HG03469 (cell line): ENCODE data around the gene CFAP410.

Source experiments
- ATAC-seq: cut with Tn5 transposase; IDR thresholded peaks from one replicate; pipeline ENCODE4 v1.9.1; 2021; ENCODE audit warnings: mild to moderate bottlenecking, moderate library complexity, moderate number of reproducible peaks; ENCODE audit not compliant: unreplicated experiment

The CFAP410 gene

DNA sequence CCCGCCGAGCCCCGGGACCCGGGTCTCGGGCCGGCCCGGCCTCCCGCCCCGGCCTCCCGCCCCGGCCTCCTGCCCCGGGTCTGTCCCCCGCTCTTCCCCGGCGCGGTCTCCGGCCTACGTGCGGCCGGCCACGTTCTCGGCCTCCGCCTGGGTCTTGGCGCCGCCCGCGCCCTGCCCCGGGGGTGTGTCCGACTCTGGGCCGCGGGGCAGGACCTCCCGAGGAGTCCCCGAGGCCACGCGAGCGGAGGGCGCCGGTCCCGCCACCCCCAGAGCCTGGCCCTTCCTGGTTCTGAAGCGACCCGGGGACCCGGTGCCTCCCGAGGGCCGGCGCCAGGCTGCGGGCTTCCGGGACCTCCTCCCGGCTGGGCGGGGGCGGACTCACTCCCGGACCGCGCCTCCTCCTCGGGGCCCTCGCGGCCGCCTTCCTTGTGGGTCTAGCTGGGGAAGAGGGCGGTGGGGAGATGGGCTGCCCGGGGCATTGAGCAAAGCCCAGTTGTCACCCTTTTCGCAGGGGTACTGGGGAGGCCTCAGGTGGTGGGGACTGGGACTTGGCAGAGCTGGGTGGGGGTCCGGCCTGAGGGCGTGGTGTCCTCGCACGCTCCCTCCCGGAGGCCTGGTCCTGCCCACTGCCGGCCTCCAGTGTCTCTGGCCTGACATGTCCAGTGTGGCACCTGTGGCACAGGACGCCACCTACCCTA is 38.8 kb downstream of the CFAP410 start:
- peak; percentile 7 for ATAC-seq

DNA sequence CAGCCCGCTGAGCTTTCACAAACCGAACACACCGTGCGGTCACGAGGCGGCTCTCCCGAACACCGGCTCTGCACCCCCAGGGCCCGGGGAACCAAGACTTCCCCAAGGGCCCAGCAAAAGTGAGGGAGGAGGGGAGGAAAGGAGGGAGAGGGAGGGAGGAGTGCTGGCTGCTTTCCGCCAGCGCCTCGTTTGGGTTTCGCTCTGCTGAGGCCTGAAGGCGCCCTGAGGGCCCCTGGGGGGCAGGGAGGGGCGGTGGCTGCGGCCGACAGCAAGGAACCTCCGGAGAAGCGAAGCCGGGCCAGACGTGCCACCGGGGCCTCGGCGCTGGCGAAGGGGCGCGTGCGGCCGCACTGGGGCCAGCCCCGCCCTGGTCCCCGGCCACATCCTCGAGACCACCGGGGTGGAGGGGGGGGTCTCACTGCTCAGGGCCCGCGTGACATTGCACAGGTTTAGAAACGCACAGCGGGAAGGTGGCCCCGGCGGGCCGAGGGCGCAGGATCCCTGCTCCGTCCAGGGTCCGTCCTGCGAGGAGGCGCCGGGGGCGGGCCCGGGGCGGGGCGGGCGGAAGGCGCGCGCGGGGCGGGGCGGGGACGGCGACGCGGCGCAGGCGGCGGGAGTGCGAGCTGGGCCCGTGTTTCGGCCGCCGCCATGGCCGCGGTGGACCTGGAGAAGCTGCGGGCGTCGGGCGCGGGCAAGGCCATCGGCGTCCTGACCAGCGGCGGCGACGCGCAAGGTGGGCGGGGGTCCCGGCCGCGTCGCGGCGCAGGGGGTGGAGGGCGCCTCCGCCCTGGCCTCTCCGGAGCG is 39.5 kb downstream of the CFAP410 start, which contains the start of gene PFKL:
PFKL (plus strand) TSS at position 596 of the 804 bp plus-strand sequence; CDS start at position 649, 53 bp downstream.
- peak; percentile 35 for ATAC-seq

DNA sequence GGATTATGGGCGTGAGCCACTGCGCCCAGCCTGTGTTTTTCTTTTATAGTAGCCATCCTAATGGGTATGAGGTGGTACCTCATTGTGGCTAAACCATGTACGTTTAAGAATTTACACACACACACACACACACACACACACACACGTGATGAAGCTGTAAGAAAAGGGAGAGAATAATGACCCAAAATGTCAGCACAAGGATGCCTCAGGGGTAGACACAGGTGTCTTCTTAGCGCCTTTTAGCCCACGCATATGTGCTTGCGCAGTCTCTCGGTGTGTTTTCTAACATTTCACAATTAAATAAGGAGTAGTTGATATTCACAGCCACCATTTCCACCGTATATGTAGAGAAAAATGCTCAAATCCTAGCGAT is 40.1 kb downstream of the CFAP410 start:
- ATAC-seq, result no peak

DNA sequence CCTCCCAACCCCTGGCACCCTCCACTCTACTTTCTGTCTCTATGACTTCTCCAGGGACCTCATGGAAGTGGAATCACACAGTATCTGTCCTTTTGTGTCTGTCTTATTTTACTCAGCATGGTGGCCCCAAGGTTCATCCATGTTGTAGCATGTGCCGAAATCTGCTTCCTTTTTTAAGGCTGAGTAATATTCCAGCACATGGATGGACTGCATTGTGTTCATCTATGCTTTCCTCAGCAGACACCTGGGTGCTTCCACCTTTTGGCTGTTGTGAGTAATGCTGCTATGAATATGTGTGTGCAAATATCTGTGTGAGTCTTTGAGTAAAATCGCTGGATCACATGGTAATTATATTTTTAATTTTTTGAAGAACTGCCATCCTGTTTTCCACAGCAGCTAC is 40.9 kb downstream of the CFAP410 start:
- ATAC-seq, result no peak

DNA sequence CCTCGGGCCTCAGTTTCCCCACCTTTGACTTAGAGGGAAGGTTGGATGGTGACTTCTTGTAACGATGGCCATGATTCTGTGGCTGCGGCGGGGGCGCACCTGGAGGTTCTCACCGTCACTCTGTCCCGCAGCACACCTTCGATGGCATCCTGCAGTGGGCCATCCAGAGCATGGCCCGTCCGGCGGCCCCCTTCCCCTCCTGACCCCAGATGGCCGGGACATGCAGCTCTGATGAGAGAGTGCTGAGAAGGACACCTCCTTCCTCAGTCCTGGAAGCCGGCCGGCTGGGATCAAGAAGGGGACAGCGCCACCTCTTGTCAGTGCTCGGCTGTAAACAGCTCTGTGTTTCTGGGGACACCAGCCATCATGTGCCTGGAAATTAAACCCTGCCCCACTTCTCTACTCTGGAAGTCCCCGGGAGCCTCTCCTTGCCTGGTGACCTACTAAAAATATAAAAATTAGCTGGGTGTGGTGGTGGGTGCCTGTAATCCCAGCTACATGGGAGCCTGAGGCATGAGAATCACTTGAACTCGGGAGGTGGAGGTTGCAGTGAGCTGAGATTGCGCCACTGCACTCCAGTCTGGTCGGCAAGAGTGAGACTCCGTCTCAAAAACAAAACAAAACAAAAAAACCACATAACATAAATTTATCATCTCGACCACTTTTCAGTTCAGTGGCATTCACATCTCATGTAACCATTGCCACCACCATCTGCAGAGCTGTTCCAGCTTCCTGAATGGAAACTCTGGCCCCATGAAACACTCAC is 41.5 kb downstream of the CFAP410 start:
- no peak for ATAC-seq

DNA sequence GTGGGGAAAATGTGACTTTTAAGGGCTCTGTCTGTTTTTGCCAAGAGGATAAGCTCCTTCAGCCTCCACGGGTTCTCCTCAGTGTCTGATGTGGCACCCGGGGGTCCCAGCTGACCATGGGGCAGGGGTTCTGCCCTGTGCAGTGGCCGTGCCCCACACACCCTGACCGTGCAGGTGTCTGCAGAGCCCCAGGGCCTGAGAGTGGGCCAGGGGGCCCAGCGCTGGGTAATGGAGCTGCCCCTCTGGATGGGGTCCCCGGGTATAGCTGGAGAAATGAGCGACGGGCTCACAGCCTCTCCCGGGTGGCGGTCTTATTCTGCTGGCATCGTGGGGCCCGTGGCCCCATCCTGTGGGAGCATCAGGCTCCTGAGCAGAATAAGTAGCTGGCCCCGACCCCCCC is 42.3 kb downstream of the CFAP410 start:
- no peak for ATAC-seq

DNA sequence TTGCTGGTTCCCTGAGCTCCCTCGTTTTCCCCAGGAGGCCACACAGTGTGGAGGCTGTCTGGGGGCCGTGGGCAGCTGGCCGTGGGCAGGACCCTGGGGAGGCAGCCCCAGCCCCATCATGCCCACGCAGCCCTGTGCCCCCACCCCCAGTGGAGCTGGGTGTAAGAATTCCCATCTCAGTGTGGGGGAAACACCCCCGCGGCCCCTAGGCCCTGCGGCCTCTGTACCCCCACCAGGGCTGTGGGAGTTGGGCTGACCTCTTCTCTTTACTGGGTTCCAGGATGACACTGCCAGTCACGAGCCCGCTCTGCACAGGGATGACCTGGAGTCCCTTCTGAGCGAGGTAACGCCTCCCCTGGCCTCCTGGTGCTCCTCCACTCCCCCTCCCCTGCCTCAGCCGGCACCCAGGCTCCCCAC is 43.1 kb downstream of the CFAP410 start:
- no peak for ATAC-seq

DNA sequence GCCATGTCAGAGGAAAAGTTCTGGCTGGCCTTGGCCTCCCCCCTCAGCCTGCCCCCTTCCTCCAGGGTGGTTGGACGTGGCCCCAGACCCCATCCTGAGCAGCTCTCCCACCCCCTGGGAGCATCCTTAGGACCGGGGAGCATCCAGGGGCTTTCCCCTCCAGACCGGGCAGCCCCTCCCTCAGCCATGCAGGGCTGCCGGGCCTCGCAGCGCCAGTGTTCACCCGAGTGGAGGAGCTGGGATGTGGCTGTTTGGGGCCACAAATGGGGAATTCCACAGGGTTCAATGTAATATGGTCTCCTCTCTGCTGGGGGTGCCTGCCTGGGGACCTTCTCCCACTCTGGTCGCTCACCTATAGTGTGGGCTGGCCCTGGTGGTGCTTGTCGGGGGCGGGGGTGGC is 43.5 kb downstream of the CFAP410 start:
- no peak for ATAC-seq

DNA sequence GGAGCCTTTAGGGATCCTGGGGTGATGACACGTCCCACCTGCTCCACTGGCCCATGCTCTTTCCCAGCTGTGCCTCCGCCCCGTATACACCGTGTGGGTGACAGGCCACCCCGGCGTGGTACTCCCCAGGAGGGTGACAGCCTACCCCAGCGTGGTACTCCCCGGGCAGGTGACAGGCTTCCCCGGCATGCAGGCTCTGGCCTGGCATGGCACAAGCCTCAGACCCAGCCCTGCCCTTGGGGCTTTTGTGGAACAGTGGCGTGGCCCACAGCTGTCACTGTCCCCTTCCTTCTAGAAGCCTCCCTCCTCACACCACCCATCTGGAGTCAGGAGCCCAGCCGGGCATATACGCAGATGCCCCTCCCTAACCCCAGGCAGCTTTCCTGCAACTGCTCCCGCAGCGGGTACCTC is 44.0 kb downstream of the CFAP410 start:
- no peak for ATAC-seq

DNA sequence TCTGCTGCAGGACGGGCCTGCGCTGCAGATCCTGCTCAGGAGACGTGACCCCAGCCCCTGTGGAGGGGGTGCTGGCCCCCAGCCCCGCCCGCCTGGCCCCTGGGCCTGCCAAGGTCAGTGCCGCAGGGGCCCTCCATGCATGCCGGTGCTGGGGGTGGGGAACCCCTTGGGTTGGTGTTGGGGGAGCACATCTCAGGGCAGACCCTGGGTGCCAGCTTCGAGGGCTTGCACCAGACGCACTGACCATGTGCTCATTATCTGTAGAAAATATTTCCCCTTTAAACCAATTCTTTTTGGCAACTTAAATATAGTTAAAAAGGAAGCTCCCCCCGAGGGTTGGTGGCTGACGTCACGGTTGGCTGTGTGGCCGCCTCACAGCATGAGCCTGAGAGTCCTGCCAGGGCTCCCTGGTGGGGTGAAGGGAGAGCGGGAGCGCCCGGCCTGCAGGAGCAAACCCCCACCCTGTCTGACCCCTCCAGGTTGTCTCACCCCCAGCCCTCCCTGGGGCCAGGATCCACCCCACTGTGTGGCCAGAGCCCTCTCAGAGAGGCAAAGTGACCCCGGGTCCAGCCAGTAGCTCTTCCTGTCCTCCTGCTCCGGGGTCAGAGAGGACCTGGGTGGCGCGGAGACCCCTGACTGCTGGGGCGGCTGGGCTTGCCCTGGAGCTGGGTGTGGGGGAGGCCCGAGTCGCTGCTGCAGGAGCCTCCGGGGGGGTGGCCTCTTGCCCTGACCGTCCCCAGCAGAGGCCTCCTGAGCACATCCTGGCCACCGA is 44.6 kb downstream of the CFAP410 start:
- no peak for ATAC-seq

DNA sequence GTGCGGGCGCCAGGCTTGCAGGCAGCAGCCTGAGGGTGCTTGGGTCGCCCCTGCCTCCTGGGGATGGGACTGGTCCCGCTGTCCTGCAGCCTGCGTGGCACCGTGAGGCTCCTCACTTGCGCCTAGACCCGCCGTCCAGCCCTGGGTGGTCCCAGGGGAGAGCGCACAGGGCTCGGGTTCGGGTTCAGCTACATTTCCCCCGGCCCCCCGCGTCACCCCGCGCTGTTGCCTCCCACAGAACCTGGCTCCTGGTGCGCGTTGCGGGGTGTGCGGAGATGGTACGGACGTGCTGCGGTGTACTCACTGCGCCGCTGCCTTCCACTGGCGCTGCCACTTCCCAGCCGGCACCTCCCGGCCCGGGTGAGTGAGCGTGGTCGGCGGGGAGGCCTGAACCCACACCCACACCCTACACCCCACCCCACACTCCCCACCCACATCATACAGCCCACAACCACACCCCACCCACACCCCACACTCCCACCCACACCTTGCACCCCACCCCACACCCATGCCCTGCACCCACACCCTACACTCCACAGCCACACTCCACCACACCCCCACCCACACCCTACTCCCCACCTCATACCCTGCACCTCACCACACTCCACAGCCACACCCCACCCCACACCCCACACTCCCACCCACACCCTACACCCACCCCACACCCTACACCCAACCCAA is 45.5 kb downstream of the CFAP410 start:
- no peak for ATAC-seq

- no peak for ATAC-seq
These were observed 46.4 kb downstream of the CFAP410 start for GRCh38 chr21:44292812-44293195.

GRCh38 chr21:44291936-44292811 is 47.0 kb downstream of the CFAP410 start:
- ATAC-seq, result no peak

- no peak for ATAC-seq
These were observed 47.9 kb downstream of the CFAP410 start for GRCh38 chr21:44291078-44291935.

DNA sequence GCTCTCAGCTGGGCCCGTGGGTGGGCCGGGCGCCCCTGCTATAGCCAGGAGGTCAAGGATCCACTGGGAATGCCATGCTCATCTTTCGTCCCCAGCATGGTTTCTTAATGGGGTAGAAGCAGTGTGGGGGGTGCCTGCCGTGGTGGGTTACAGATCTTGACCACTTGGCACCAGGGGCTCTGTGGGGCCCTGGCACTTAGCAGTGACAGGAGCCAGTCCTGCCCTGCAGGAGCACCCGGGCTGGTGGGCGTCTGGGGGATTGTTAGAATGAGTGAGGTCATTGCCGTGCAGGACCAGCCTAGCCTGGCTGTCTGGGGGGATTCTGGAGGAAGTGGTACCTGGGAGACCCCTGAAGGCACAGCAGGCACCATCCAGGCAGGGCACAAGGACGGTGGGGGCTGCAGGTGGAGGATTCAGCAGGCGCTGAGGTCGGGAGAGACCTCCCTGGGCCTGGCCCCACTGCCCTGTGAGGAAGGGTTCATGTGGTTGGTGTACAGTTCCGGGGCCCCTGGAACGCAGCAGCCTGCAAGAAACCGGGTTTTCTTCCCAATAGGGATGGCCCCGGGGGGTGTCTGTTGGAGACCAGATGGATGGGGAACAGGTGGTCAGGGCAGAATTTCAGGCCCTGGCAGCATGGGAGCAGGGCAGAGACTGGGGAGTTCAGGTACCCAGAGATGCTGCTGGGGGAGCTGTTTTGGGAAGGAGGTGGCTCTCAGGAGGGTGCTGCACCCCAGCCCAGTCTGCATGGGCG is 48.7 kb downstream of the CFAP410 start:
- no peak for ATAC-seq

DNA sequence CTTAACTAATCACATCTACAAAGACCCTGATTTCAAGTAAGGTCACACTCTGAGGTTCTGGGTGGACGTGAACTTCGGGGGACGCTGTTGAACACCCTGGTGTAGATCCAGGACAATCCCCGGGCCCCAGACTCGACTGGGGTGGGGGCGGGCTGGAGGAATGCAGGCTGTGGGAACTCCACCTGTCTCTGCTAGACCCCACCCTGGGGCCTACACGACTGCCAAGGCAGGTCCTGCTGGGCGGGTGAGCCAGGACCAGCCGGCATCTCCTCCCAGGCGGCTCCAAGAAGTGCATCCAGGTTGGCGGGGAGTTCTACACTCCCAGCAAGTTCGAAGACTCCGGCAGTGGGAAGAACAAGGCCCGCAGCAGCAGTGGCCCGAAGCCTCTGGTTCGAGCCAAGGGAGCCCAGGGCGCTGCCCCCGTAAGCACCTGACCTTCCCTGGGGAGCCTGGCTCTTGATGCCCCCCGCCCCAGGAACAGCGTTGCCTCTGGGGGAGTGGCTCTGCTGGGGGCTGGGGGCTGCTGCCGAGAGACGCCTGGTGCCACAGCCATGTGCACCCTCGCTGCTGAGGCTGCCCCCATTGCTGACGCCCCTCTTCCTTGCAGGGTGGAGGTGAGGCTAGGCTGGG is 49.7 kb downstream of the CFAP410 start:
- no peak for ATAC-seq
